NK-92 (cell line): ENCODE data around the gene NDUFAF5.

Experiments
- DNase-seq: peaks from one replicate; lab custom pipeline; 2025; ENCODE audit not compliant: unreplicated experiment; lab: John Stamatoyannopoulos, UW

NDUFAF5 gene

DNA sequence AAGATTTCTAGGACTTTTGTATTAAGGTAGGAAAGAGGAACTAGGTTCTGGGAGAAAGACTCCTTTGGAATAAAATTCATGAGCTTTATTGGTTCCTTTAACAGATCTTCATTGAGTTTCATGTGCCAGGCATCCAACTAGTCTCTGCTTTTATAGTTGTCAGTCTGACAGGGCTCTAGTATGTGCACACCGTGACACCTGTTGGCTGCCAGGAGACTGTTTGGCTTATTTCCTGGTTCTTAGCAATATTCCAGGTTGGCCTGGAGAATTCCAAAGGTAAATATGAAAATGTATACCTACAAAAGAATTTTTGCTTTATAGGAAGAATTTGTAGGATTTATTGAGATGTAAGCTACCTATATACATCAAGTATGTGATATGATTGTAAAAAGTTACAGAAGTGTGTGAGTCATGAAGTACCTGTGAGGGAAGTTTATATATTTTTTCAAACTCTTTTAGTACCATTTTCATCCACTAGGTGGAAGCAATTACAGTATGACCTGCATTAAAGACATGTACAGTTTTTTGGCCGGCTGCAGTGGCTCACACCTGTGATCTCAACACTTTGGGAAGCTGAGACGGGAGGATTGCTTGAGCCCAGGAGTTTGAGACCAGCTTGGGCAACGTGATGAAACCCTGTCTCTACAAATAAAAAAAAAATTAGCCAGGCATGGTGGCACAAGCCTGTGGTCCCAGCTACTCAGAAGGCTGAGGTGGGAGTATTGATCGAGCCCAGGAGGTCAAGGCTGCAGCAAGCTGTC, 35.2 kb downstream of the NDUFAF5 start:
- DNase-seq: no peak

GRCh38 chr20:13821876-13822275, 37.0 kb downstream of the NDUFAF5 start:
- DNase-seq: no peak

DNA sequence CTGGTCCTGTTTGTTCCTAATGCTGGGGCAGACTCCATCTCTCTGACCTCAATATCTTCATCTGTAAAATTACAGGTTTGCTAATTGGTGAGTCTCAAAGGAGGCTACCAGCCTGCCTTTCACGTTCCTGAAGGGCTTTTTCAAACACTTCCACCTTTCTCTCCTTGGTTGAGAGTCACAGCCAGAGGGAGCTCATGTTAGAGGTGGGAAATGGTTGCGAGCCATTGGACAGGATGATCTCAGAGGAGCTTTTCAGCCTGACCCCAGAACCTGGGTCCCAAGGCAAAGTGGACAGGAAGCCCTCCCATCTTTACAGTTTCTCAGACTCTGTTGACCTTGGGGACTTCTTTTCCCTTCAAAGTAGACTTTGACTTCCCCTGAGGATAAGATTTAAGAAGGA, 37.6 kb downstream of the NDUFAF5 start:
- no peak for DNase-seq

DNA sequence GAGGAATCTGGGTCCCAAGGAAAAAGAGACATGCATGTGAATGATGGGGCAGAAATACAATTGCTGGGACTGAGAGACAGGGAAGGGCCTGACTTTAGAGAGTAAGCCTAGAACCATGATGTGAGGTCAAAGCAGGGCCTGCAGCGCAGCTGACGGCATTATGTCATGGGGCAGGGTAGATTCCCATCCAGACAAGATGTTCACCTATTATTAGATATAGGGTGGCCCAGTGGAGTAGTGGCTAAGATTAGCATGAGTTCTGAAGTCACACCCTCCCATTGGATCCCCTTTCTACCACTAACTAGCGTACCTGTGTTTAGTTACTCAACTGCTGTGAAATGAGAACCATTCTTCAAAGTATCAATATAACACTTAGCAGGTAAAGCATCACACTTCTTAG, 39.6 kb downstream of the NDUFAF5 start:
- no peak for DNase-seq

DNA sequence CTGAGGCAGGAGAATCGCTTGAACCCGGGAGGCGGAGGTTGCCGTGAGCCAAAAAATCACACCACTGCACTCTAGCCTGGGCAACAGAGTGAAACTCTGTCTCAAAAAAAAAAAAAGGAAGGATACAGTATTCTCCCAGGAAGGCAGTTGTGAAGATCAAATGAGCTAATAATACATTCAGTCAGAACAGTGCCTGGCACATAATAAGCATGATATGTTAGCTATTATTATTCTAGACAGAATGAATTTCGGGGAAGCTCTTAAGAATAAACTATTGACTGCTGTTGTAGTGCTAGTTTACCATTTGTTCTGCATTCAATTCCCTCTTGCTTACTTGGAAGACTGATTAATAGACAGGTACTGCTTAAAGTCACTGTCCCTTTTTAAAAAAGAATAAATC, 40.6 kb downstream of the NDUFAF5 start:
- DNase-seq: no peak

GRCh38 chr20:13831476-13831875, 46.6 kb downstream of the NDUFAF5 start:
- no peak for DNase-seq

- no peak for DNase-seq
These were observed 53.8 kb downstream of the NDUFAF5 start for GRCh38 chr20:13838664-13839063.

GRCh38 chr20:13839421-13840092, 54.7 kb downstream of the NDUFAF5 start:
- DNase-seq: no peak

DNA sequence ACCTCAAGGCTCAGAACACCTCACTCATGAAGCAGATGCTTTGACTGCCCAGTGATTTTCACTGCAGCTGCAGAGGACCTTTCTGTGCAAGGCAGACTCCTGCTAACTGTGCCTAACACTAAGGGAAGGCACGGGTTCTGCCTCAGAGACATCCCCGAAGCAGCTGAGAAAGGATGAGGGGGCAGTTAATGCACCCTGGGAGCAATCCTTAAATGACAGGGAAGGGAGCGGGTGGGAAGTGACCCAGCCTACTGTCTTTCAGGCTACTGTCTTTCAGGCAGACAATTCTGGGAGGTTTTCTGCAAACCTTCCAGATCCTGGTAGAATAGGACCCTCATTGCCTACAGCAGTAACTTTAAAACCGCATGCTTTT, 55.3 kb downstream of the NDUFAF5 start:
- DNase-seq: no peak

DNA sequence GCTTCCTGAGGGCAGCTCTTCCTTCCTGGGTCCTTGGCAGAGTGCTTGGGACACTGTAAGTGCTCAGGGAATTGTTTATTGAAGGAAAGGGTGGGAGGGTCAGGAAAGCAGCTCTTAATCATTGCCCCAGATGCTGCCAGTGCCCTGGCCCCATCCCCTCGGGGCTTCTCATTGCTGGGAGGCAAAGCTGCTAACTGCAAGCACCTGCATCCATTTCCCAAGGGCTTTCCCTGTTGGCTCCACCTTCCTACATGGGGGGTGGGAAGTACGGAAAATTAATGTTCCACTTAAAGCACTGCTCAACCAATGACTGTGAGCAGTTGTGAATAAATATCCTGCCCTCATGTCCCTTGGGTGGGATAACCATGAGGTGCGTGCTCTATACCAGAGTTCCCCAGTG, 56.4 kb downstream of the NDUFAF5 start:
- no peak for DNase-seq

- DNase-seq: no peak
These were observed 59.5 kb downstream of the NDUFAF5 start for GRCh38 chr20:13844296-13844695.

- DNase-seq: no peak
These were observed 66.5 kb downstream of the NDUFAF5 start for GRCh38 chr20:13851279-13851678.

DNA sequence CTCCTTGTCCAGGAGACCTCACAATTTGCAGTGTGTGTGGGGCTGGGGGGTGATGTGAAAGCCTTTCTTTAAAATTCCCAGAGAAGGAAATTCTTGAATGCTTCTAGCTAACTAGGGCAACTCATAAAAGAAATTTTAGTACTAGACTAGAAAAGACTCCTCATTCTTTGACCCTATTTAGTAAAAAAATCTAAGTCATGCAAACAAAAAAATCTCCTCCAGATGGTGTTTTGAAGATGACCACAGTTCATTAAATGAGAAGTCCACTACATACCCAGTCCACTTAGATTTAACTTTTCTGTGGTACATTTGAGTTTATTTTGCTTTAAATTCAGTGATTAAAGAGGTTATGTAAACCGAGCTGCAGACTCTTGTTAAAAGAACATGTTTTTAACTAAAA, 67.5 kb downstream of the NDUFAF5 start:
- no peak for DNase-seq

GRCh38 chr20:13855613-13856012, 70.8 kb downstream of the NDUFAF5 start:
- no peak for DNase-seq

DNA sequence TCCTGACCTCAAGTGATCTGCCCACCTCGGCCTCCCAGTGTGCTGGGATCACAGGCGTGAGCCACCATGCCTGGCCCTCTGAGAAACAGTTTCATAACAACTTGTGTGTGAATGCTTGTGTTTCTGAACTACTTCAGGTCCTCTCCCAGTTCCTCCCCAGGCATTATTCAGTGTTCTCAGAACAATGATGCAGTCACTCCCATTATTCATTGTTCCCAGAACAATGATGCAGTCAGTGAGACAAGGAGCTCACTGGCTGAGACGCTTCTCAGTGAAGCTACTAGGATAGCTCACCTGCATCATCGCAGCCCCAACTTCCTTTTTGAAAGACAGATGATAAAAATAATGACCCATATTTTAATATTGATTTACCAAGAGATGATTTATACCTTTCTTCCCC, 71.5 kb downstream of the NDUFAF5 start:
- DNase-seq: no peak

DNA sequence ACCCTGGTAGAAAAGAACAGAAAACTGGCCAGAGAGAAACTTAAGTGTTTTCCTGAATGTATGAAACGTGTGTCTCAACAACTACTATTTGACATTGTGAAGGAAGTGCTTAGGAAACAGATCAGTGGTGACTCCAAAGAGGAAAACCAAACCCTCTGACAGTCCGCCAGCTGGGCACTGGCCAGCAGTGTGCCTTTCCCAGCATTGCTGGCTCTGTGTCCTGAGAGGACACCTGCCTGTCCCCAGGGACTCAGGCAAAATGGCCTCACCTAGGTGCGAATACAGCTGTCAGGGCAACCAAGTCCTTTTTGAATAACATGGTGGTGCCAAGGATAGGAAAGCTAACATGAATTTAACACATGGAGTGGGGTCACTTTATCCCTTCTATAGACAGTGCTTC, 72.5 kb downstream of the NDUFAF5 start:
- no peak for DNase-seq

GRCh38 chr20:13857961-13858360, 73.1 kb downstream of the NDUFAF5 start:
- no peak for DNase-seq

GRCh38 chr20:13858439-13858838, 73.6 kb downstream of the NDUFAF5 start:
- DNase-seq: no peak

DNA sequence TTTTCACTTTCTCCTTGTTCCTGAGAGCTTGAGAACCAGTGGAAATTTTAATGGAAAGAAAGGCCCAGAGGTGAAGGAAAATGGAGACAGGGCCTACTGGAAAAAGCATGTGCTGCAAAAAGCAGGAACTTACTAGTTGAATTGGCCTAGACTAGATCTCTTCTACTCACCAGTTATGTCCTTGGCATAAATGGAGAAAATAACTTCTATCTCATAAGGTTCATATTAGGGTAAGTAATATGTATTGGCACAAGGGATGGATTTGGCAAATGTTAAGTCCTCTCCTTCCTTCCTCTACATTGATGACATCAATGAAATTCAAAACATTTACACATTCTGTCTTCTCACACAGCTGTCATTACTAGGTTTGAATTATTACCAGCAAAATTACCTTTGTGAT, 74.0 kb downstream of the NDUFAF5 start:
- DNase-seq: no peak

GRCh38 chr20:13862245-13862644, 77.4 kb downstream of the NDUFAF5 start:
- DNase-seq: no peak

DNA sequence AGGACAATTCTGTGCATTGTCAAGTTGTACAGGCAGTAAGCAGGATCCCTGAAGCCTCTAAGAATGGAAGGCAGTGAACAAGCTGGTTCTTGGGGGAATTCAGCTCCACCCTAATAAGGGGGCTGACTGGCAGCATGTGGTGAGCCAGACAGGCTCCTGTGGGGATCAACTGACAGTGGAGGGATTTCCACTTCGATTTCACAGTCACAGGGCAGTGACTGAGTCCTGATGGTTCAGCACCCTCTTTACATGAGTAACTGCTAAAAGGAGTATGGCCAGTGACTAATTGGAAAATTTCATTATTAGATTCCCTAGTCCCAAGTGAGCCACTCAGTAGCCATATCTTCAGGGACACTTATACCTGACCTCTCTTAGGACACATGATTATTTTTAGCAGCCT, 78.4 kb downstream of the NDUFAF5 start:
- no peak for DNase-seq

DNA sequence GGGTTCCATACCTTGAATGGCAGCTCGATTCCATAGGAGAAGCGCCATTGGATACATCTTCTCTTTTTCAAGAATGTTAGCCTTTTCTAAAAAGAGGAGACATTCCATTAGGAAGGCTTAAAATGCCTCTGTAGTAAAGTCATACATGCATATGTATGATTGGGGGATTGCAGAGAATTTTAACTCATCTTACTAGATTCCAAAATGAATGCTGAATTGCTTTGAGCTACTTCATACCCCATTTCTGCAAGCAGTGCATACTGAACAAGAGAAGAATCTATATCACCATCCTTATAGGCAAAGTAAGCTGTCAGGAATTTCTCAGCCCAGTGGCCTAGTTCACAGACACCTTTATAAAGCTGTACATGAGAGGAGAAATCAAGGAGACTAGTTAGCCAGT, 80.3 kb downstream of the NDUFAF5 start:
- no peak for DNase-seq

GRCh38 chr20:13865791-13866351, 81.0 kb downstream of the NDUFAF5 start:
- DNase-seq: no peak
